NCI-H128 (cell line): Measurements from ENCODE around the gene DNHD1.

Source experiments
- DNase-seq: peaks from one replicate; lab custom pipeline; 2025; ENCODE audit not compliant: unreplicated experiment; lab: John Stamatoyannopoulos, UW

Gene DNHD1

DNA sequence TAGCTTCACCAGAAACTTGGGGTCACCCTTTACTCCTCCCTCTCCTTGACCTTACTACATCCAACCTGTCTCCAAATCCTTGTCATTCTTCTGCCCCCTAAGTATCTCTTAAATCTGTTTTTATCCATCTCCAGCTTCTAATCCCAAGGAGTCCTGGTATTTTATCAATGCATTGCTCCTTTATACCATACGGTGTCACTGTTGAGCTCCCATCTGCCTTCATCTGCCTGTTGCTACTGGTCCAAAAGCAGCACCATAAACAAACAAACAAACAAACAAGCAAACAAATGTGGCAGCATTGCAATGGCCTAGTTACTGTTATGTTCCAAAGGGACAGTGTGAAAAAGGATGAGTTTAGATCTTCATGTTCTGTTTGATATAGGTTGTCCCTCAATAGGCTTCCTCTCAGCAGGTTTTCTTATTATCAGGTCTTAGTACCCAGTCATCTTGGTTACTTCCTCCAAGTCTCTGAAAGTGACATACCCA, 34.2 kb downstream of the DNHD1 start:
- DNase-seq = no peak

DNA sequence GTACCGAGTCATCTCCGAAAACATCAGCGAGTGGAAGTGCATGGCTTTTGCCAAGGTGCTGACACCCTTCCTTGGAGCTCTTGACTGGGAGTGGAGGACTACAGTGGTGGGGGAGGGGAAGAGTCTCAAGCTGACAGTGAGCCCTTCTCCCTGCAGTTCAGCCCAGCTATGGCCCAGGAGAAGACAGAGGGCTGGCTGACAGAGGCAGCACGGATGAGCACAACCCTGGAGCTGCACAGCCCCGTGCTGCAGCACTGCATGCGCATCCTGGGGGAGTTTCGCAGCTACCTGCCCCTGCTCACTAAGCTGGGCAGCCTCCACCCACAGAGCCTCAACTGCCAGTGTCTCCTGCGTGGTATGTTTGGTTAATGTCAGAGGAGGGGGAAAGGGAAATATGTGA, 41.4 kb downstream of the DNHD1 start:
- no peak for DNase-seq

DNA sequence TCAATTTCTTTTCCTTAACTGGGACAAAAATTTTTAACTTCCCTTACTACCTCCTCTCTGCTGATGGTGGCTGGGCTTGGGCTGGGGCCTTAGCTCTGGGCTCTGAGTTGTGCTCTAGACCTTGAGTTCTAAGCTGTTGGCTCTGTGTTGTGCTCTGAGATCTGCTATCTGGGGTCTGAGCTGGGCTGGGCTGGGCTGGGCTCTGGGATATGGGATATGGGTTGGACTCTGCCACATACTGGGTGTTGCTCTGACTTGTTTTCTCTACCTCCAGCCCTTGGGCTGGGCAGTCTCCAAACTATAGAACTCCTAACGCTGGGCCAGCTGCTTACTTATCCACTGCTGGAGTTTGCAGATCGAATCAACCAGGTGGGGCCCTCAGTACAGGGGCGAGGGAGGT, 41.9 kb downstream of the DNHD1 start:
- DNase-seq = no peak

GRCh38 chr11:6539748-6540268, 42.7 kb downstream of the DNHD1 start:
- DNase-seq = no peak

DNA sequence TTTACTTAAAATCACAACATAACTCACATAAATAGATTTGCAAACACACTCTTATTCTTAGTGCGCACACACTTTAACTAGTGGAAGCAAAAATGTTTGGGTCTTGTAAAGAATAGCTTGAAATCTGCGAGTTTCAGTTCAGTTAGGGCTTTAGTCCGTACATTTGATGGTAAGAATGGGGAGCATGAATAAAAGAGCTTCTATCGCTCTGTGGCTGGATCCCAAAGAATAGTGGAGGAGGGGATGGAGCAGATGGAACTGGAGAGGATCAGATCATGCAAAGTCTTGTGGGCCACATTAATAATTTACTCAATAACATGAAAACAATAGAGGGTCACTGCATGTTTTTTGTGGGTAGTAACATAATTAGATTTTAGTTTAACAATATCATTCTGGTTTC, 44.3 kb downstream of the DNHD1 start:
- no peak for DNase-seq

DNA sequence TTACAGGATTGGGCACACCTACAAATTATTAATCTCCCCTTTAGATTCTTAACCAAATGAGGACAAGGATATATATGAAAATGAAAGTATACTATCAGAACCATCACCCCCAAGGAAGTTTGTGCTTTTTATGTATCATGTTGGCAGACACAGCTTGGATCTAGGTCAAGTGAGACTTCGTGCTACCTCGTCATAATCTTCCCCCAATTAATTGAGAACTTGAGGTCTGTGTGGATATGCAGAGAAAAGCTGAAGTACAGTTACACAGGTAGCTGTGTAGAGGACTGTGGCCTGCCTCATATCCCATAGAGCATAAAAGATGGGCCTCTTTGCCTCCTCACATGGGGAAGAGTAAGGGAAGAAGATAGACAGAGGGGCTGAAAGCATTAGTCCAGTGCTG, 45.6 kb downstream of the DNHD1 start:
- DNase-seq = no peak

DNA sequence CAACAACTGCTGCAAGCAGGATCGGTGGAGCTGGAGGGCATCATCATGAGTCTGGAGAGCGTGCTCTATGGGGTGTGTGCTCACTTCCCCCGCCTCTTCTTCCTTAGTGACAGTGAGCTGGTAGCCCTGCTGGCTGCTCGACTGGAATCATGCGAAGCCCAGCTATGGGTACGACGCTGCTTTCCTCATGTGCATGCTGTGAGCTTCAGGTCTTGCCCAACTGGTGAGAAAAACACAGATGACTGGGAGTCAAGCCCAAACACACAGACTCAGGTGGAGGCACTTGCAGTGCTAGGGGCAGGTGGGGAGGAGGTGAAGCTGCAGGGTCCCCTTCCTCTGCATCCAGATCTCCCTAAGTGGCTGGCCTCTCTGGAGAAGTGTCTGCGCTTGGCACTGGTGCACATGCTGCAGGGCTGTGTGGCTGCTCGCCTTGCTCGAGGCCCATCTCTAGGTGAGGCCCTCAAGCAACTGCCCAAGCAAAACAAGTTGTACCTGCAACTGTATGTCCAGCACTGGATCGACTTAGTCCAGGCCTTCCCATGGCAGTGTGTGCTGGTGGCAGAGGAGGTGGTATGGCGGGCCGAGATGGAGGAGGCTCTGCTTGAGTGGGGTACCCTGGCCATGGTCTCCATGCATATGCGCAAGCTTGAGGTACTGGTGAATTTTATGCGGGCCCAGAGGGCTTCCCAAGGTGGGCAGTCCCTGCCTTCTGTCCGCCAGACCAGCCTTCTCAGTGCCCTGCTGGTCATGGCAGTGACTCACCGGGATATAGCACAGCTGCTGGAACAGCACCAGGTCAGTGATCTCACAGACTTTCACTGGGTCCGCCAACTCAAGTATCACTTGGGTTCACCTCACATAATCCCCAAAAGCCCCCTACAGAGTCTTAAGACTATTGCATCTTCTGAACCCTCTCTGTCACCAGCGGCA, 48.1 kb downstream of the DNHD1 start:
- no peak for DNase-seq

- no peak for DNase-seq
Measured at GRCh38 chr11:6545917-6546605, 49.0 kb downstream of the DNHD1 start.

DNA sequence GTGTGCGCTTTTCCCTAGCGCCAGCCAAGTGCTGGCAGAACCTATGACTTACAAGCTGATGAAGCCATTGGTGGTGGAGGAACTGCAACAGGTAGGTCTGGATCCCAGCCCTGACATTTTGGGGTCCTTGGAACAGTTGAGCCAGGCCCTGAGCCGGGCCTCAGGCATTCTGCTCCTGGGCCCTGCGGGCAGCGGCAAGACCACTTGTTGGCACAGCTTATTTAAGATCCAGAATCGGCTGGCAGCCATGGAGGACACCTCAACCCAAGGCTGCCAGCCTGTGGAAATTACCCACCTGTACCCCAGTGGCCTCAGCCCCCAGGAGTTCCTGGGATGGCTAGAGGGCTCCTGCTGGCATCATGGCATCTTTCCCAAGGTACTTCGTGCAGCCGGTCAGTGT, 49.7 kb downstream of the DNHD1 start:
- no peak for DNase-seq

DNA sequence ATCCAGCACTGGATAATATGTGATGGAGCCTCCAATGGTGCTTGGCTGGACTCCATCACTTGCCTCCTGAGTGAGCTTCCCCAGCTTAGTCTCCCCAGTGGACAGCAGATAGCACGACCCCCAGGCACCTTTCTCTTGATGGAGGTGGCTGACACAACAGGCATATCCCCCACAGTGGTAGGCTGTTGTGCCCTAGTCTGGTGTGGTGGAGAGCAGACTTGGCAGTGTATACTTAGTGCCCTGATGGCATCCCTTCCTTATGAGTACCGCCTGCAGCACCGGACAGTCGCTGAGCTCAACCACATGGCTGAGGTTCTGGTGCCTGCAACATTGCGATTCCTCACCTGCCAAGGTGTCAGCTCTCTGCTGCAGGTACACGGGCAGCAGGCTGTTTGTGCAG, 50.1 kb downstream of the DNHD1 start:
- no peak for DNase-seq

DNA sequence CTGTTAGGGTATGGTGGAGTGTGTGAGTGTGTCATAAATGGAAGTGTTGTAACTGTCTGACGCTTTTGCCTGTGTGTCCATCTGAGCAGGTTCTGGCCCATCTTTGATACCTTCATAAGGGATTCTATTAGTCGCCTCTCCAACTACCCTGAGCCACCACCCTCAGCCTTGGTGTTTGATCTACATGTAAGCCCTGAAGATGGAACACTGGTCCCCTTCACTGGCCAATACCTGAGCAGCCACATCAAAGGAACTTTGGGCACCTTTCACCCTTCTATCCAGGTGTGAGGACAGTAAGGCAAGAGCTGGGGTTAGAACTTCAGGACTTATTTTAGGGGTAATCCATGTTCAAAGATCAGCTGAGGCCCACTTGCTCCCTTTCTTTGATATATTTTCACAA, 51.0 kb downstream of the DNHD1 start:
- DNase-seq = no peak

- no peak for DNase-seq
Measured at GRCh38 chr11:6548641-6549040, 51.6 kb downstream of the DNHD1 start.

DNA sequence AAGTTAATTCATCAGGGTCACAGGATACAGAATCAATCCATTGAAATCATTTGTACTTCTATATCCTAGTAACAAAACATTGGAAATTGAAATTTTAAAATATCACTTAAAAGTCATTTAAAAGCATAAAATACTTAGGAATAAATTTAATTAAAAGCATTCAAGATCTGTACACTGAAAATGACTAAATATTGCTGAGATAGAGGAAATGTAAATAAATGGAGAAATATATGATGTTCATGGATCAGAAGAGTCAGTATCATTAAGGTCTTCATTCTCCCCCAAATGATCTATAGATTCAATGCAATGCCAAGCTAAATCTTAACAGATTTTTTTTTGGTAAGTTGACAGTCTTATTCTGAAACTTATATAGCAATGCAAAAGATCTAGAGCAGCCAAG, 56.6 kb downstream of the DNHD1 start:
- no peak for DNase-seq

- DNase-seq = no peak
Measured at GRCh38 chr11:6554828-6555706, 58.0 kb downstream of the DNHD1 start.

DNA sequence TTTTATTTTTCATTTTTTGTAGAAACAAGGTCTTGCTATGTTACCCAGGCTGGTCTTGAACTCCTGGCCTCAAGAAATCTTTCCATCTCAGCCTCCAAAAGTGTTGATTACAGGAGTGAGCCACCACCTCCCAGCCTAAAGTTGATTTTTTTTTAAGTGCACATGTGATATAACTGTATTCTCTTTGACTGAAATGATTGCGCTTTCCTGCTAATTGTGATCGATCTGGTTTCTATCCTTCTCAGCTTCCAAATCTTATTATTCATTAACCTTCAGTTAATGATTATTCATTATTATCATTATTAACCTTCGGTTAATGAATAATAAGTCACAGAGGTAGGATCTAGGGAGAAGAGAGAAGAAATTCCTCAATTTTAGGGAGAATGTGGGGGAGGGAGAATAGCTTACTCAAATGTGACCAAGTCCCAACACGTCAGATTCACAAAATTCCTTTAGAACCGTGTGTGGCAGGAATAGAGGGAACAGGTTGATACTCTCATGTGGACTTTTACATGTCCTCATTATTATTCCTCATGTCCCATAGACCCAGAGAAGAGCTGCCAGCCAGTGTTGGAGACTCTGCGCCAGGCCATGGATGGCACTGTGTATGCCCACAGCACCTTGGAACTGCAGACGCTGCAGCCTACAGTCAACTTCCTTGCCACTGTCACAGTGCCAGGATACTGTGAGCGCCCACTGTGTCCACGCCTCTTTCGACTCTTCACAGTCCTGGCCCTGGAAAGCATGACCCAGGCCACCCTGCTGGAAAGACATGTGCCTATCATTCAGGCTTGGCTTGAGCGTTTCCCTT, 59.3 kb downstream of the DNHD1 start:
- no peak for DNase-seq

GRCh38 chr11:6557063-6557462, 60.0 kb downstream of the DNHD1 start:
- DNase-seq = no peak

GRCh38 chr11:6557761-6558674, 60.9 kb downstream of the DNHD1 start:
- DNase-seq = no peak

- no peak for DNase-seq
Measured at GRCh38 chr11:6559369-6559768, 62.3 kb downstream of the DNHD1 start.

GRCh38 chr11:6561288-6561687, 64.2 kb downstream of the DNHD1 start:
- DNase-seq = no peak
